IMR-90 (cell line): ENCODE results near the gene STX8.

Experiments used
- CEBPB ChIP-seq: IDR thresholded peaks from 2 replicates; pipeline ENCODE4 v1.6.1; 2012; ENCODE audit warnings: low read depth, low read length, improper control_type of control experiment
- CTCF ChIP-seq: conservative IDR thresholded peaks from 2 replicates; pipeline ENCODE4 v1.5.1; 2012; ENCODE audit warnings: mild to moderate bottlenecking, low read depth, low read length, improper control_type of control experiment
- MAFK ChIP-seq: IDR thresholded peaks from 2 replicates; pipeline ENCODE4 v1.6.1; 2012; ENCODE audit warnings: low read depth, low read length, improper control_type of control experiment
- MAZ ChIP-seq: IDR thresholded peaks from 2 replicates; pipeline ENCODE4 v1.6.1; 2012; ENCODE audit warnings: low read depth, mild to moderate bottlenecking, low read length, improper control_type of control experiment, moderate library complexity, borderline replicate concordance
- MXI1 ChIP-seq: IDR thresholded peaks from 2 replicates; pipeline ENCODE4 v1.6.1; 2012; ENCODE audit warnings: low read depth, mild to moderate bottlenecking, low read length, moderate library complexity, borderline replicate concordance
- POLR2A ChIP-seq: IDR thresholded peaks from 2 replicates; pipeline ENCODE4 v1.6.1; 2012; ENCODE audit warnings: mild to moderate bottlenecking, low read depth, low read length
- RAD21 ChIP-seq: IDR thresholded peaks from 2 replicates; pipeline ENCODE4 v1.6.1; 2012; ENCODE audit warnings: low read length, improper control_type of control experiment
- SMC3 ChIP-seq: fragments of 150-350 bp; IDR thresholded peaks from 2 replicates; pipeline ENCODE4 v1.6.1; 2016; ENCODE audit warnings: low read depth, mild to moderate bottlenecking, antibody characterized with exemption, low read length, moderate library complexity
- TF ChIP-seq, protein P1 (sequence below): fragments of 150-350 bp; IDR thresholded peaks from 2 replicates; pipeline ENCODE4 v1.6.1; 2017; ENCODE audit warnings: mild to moderate bottlenecking, antibody characterized with exemption, low read length, low read depth

DNA sequence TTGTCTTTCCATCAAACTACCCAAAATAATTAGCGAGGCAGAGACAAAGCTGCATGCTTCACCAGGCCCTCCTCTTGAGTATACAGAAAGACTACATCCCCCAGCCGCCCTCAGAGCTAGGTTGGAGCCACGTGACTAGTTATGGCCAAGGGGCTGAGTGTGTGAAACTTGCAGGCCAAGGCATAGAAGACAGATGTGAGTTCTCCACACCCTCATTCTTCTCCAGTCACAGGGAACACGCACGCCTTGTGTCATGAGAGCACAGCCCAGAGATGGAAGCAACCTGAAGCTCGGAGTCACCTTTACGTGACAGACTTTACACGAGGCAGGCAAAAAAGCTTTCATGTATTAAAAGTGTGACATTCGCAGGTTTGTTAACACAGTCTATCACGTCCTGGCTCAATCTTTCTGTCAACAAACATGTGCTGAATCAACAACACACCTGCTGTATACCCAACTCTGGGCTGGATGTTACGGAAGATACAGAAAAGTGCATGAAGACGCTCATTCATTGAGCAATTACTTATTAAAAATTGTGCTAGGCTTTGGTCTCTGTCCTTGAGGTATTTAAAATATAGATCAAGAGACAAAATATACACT lies 38.3 kb downstream of the STX8 start:
- TF ChIP-seq CTCF (no peak), POLR2A (no peak), CEBPB (no peak), MXI1 (no peak), MAFK (no peak), MAZ (no peak), RAD21 (no peak), SMC3 (no peak)
- TF ChIP-seq, protein P1, sequence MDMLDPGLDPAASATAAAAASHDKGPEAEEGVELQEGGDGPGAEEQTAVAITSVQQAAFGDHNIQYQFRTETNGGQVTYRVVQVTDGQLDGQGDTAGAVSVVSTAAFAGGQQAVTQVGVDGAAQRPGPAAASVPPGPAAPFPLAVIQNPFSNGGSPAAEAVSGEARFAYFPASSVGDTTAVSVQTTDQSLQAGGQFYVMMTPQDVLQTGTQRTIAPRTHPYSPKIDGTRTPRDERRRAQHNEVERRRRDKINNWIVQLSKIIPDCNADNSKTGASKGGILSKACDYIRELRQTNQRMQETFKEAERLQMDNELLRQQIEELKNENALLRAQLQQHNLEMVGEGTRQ: no peak
